Chondrocyte (in vitro differentiated cells): Measurements from ENCODE around the gene S100A6. TPM values are rescaled to one million over a fixed set of nuclear protein-coding genes. Genes with fewer than 3 reads are reported as not detected.
A peak's percentile ranks its signal among the peaks of the same experiment; 100 is the strongest.

Experiments used
- DNase-seq: peaks from one replicate; pipeline ENCODE4 v3.0.0; 2021; ENCODE audit warnings: mixed read lengths, low spot score
- H3K27ac Mint-ChIP-seq: one replicate; pipeline ENCODE4 v1.8.0; 2021; ENCODE audit warnings: mild to moderate bottlenecking, moderate library complexity, mixed read lengths; ENCODE audit not compliant: unreplicated experiment
- H3K27me3 Mint-ChIP-seq: 2 replicates; pipeline ENCODE4 v1.8.0; 2021; ENCODE audit warnings: low read depth, mixed read lengths
- H3K36me3 Mint-ChIP-seq: 2 replicates; pipeline ENCODE4 v1.8.0; 2021; ENCODE audit warnings: low read depth, mixed read lengths
- H3K4me1 Mint-ChIP-seq: 2 replicates; pipeline ENCODE4 v1.8.0; 2021; ENCODE audit warnings: low read depth, mild to moderate bottlenecking, mixed read lengths
- H3K4me3 Mint-ChIP-seq: one replicate; pipeline ENCODE4 v1.8.0; 2021; ENCODE audit warnings: mild to moderate bottlenecking, moderate library complexity, mixed read lengths; ENCODE audit not compliant: unreplicated experiment
- H3K9me3 Mint-ChIP-seq: 2 replicates; pipeline ENCODE4 v1.8.0; 2021; ENCODE audit warnings: low read depth, mixed read lengths
- CTCF ChIP-seq: fragments of 200-600 bp; sonication (generic); IDR thresholded peaks from 2 replicates; pipeline ENCODE4 v1.5.0; 2021; ENCODE audit warnings: antibody characterized with exemption, mild to moderate bottlenecking, moderate library complexity
- total RNA-seq: library from RNA; stranded (reverse); gene quantifications from 3 replicates; pipeline ENCODE4 v1.2.1, GENCODE V29; 2021

Gene S100A6
- total RNA-seq, 1 donor from 2014 or later: 12.1 TPM

GRCh38 chr1:153513023-153513422, 22.8 kb downstream of the S100A6 start:
- no peaks in the 10 kb centered on the region for H3K36me3 Mint-ChIP-seq
- H3K27ac Mint-ChIP-seq: no peak overlapping the region
- H3K27me3 Mint-ChIP-seq: no peaks in the 10 kb centered on the region
- peaks cover 26% of the 10 kb centered on the region for H3K4me1 Mint-ChIP-seq
- H3K4me3 Mint-ChIP-seq: no peak overlapping the region
- TF ChIP-seq CTCF: peak; percentile 25
- DNase-seq: no peak
- no peaks in the 10 kb centered on the region for H3K9me3 Mint-ChIP-seq

GRCh38 chr1:153510984-153511410, 24.8 kb downstream of the S100A6 start:
- peak; percentile 100 for TF ChIP-seq CTCF
- Mint-ChIP-seq H3K36me3 (no peaks in the 10 kb centered on the region), H3K9me3 (no peaks in the 10 kb centered on the region), H3K27ac (peak overlapping the region; percentile 84), H3K4me3 (no peak overlapping the region), H3K27me3 (no peaks in the 10 kb centered on the region), H3K4me1 (peaks cover 44% of the 10 kb centered on the region)
- DNase-seq: no peak

GRCh38 chr1:153509729-153510354, 25.9 kb downstream of the S100A6 start:
- H3K4me1 Mint-ChIP-seq: peaks cover 50% of the 10 kb centered on the region
- H3K36me3 Mint-ChIP-seq: no peaks in the 10 kb centered on the region
- H3K9me3 Mint-ChIP-seq: no peaks in the 10 kb centered on the region
- no peak overlapping the region for H3K4me3 Mint-ChIP-seq
- TF ChIP-seq CTCF: peak; percentile 81
- H3K27ac Mint-ChIP-seq: no peak overlapping the region
- H3K27me3 Mint-ChIP-seq: no peaks in the 10 kb centered on the region
- no peak for DNase-seq

GRCh38 chr1:153509036-153509435, 26.8 kb downstream of the S100A6 start:
- Mint-ChIP-seq H3K27me3 (no peaks in the 10 kb centered on the region), H3K36me3 (no peaks in the 10 kb centered on the region), H3K4me1 (peaks cover 50% of the 10 kb centered on the region), H3K4me3 (no peak overlapping the region), H3K9me3 (no peaks in the 10 kb centered on the region), H3K27ac (no peak overlapping the region)
- no peak for TF ChIP-seq CTCF
- DNase-seq: no peak

GRCh38 chr1:153507926-153508583, 27.7 kb downstream of the S100A6 start:
- no peaks in the 10 kb centered on the region for H3K36me3 Mint-ChIP-seq
- H3K9me3 Mint-ChIP-seq: no peaks in the 10 kb centered on the region
- H3K27me3 Mint-ChIP-seq: no peaks in the 10 kb centered on the region
- H3K27ac Mint-ChIP-seq: no peak overlapping the region
- no peak overlapping the region for H3K4me3 Mint-ChIP-seq
- DNase-seq: no peak
- TF ChIP-seq CTCF: no peak
- peaks cover 50% of the 10 kb centered on the region for H3K4me1 Mint-ChIP-seq
